GM12878 (cell line): ENCODE measurements around the gene PAXX. TPM values are rescaled to one million over a fixed set of nuclear protein-coding genes. Genes with fewer than 3 reads are reported as not detected.

ENCODE experiments used
- BCL11A ChIP-seq: IDR thresholded peaks from 2 replicates; pipeline ENCODE4 v1.6.1; 2011; ENCODE audit warnings: low read depth, low read length
- CBFB ChIP-seq: IDR thresholded peaks from 2 replicates; pipeline ENCODE4 v1.6.1; 2016; ENCODE audit warnings: antibody characterized with exemption, low read depth
- CBX5 ChIP-seq: sonication (generic); IDR thresholded peaks from 2 replicates; pipeline ENCODE4 v1.6.1; 2016; ENCODE audit warnings: low read depth, moderate library complexity, mild to moderate bottlenecking, inconsistent platforms
- CHD1 ChIP-seq: IDR thresholded peaks from 2 replicates; pipeline ENCODE4 v1.6.1; 2012; ENCODE audit warnings: low read depth, low read length, improper control_type of control experiment
- CHD2 ChIP-seq: IDR thresholded peaks from 2 replicates; pipeline ENCODE4 v1.6.1; 2011; ENCODE audit warnings: low read depth, low read length, improper control_type of control experiment, borderline replicate concordance
- FOXK2 ChIP-seq: fragments of 450-650 bp; IDR thresholded peaks from 2 replicates; pipeline ENCODE4 v1.6.1; 2017; ENCODE audit warnings: mild to moderate bottlenecking, moderate library complexity
- KLF5 ChIP-seq: fragments of 450-650 bp; IDR thresholded peaks from 2 replicates; pipeline ENCODE4 v1.6.1; 2014; ENCODE audit warnings: mild to moderate bottlenecking; ENCODE audit not compliant: partially characterized antibody
- PAX8 ChIP-seq: fragments of 450-650 bp; IDR thresholded peaks from 2 replicates; pipeline ENCODE4 v1.6.1; 2017; ENCODE audit warnings: mild to moderate bottlenecking, moderate library complexity
- POLR2AphosphoS2 ChIP-seq: IDR thresholded peaks from 2 replicates; pipeline ENCODE4 v1.6.1; 2011; ENCODE audit warnings: low read depth, mild to moderate bottlenecking, low read length, improper control_type of control experiment, moderate library complexity
- RELA ChIP-seq: fragments of 450-650 bp; IDR thresholded peaks from 2 replicates; pipeline ENCODE4 v1.8.0; 2014; ENCODE audit warnings: borderline replicate concordance; ENCODE audit not compliant: partially characterized antibody
- SMARCA5 ChIP-seq: fragments of 450-650 bp; IDR thresholded peaks from 2 replicates; pipeline ENCODE4 v1.6.1; 2017; ENCODE audit warnings: mild to moderate bottlenecking
- SREBF2 ChIP-seq: IDR thresholded peaks from 2 replicates; pipeline ENCODE4 v1.6.1; 2012; ENCODE audit warnings: mild to moderate bottlenecking, low read length
- SUPT20H ChIP-seq: IDR thresholded peaks from 2 replicates; pipeline ENCODE4 v1.6.1; 2011; ENCODE audit warnings: low read depth, mild to moderate bottlenecking, low read length, moderate library complexity, borderline replicate concordance; ENCODE audit not compliant: control insufficient read depth
- ZNF207 ChIP-seq: fragments of 450-650 bp; IDR thresholded peaks from 2 replicates; pipeline ENCODE4 v1.6.1; 2014; ENCODE audit warnings: antibody characterized with exemption, mild to moderate bottlenecking, borderline replicate concordance
- ZSCAN29 ChIP-seq: fragments of 450-650 bp; IDR thresholded peaks from 2 replicates; pipeline ENCODE4 v1.6.1; 2017; ENCODE audit warnings: mild to moderate bottlenecking, moderate library complexity
- ZZZ3 ChIP-seq: IDR thresholded peaks from 2 replicates; pipeline ENCODE4 v1.6.1; 2011; ENCODE audit warnings: low read depth; ENCODE audit not compliant: control insufficient read depth, insufficient read length
- polyA plus RNA-seq, 11 experiments: library from polyadenylated mRNA; depleted of rRNA in 4 of 11; unstranded in 6 of 11; stranded (reverse) in 5 of 11; fragments of >200 nt; fragmentation: Nextera tagmentation in 4 of 11; fragmentation: Illumina TruSeq in 1 of 11; extraction: Ambion mirVana in 4 of 11; extraction: Trizol in 1 of 11; gene quantifications; 1 replicate in 1 of 11; 2 replicates in 10 of 11; pipeline versions ENCODE4 v1.2.1 to v1.2.3, GENCODE V29; 2011 to 2016; ENCODE audit warnings: inconsistent platforms in 2 of 11, missing spikeins in 2 of 11, low read depth in 1 of 11
- total RNA-seq, 4 experiments: library from RNA; depleted of rRNA in 3 of 4; stranded (reverse); fragments of >200 nt in 3 of 4; fragmentation: Illumina TruSeq in 1 of 4; extraction: Trizol in 1 of 4; gene quantifications; 2 replicates each; pipeline versions ENCODE4 v1.2.1 to v1.2.3, GENCODE V29; 2013 to 2021
- TF ChIP-seq, protein P1 (sequence below): fragments of 450-650 bp; conservative IDR thresholded peaks from 2 replicates; pipeline ENCODE4 v1.6.1; 2017; ENCODE audit warnings: mild to moderate bottlenecking, moderate library complexity
- TF ChIP-seq, protein P2 (sequence below): fragments of 450-650 bp; IDR thresholded peaks from 2 replicates; pipeline ENCODE4 v1.6.1; 2016; ENCODE audit warnings: mild to moderate bottlenecking
- TF ChIP-seq, protein P3 (sequence below): IDR thresholded peaks from 2 replicates; pipeline ENCODE4 v1.6.1; 2011; ENCODE audit warnings: borderline replicate concordance, low read depth, mild to moderate bottlenecking, moderate library complexity, mixed read lengths, low read length; ENCODE audit not compliant: insufficient read depth; ENCODE audit errors: extremely low read length
- TF ChIP-seq, protein P4 (sequence below): fragments of 450-650 bp; IDR thresholded peaks from 2 replicates; pipeline ENCODE4 v1.6.1; 2017; ENCODE audit warnings: mild to moderate bottlenecking, moderate library complexity

Gene PAXX
- total and polyA plus RNA-seq, 10 of the 15 experiments (the other 5 are each of a cell fraction or from before 2014, with no cell fraction given): 0.18 to 60.6 (median 29.5) TPM

DNA sequence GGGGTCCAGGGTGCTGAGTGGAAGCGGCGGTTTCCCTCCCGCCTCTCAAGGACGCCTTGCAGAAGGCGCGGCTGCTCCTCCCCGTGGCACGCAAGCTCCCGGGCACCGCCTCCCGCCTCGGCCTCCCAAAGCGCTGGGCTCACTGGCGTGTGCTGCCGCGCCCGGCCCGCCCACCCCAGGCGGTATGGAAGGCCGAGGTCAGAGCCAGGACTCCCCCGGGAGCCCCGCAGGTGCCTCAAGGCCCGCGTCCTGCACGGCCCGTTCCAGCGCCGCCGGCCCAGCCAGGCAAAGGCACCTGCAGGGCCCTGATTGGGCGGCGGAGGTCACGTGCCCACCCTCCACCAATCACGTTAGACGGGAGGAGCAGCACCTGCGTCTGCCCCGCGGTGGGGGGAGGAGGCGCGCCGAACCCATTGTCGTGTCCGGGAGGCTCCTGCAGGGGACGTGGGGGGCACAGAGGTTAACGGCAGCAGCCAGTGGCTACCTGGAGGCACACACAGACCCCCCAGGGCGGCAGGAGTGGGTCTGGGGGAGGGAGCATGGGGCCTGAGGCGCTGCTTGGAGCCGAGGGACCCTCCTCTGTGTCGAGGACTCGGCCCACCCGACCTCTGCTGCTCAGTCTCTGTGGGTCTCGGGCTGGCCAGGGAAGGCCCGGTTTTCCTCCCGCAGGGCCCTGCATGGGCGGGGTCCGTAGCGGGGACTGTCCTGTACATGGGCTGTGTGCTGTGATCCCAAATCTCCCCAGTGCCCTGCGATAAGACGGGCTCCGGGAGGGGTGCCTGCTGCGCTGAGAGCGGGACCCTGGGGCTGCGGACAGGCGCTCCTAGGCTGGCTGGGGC is 42.2 kb upstream of the PAXX start (continued):
- TF ChIP-seq PAX8 (no peak), ZZZ3 (no peak), KLF5 (peak; percentile 50), CBX5 (no peak), POLR2AphosphoS2 (0 out of 2 replicates have a peak, but pooled peaks have one; percentile 55), ZNF207 (no peak), SREBF2 (no peak), BCL11A (no peak), RELA (peak; percentile 38), SUPT20H (no peak), CBFB (no peak), ZSCAN29 (no peak), SMARCA5 (0 out of 2 replicates have a peak, but pooled peaks have one; percentile 32), FOXK2 (no peak), CHD1 (no peak), CHD2 (peak; percentile 89)
- TF ChIP-seq, protein P1, sequence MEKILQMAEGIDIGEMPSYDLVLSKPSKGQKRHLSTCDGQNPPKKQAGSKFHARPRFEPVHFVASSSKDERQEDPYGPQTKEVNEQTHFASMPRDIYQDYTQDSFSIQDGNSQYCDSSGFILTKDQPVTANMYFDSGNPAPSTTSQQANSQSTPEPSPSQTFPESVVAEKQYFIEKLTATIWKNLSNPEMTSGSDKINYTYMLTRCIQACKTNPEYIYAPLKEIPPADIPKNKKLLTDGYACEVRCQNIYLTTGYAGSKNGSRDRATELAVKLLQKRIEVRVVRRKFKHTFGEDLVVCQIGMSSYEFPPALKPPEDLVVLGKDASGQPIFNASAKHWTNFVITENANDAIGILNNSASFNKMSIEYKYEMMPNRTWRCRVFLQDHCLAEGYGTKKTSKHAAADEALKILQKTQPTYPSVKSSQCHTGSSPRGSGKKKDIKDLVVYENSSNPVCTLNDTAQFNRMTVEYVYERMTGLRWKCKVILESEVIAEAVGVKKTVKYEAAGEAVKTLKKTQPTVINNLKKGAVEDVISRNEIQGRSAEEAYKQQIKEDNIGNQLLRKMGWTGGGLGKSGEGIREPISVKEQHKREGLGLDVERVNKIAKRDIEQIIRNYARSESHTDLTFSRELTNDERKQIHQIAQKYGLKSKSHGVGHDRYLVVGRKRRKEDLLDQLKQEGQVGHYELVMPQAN: peak; percentile 49; the same call in 1 of the 2 replicates
- TF ChIP-seq, protein P2, sequence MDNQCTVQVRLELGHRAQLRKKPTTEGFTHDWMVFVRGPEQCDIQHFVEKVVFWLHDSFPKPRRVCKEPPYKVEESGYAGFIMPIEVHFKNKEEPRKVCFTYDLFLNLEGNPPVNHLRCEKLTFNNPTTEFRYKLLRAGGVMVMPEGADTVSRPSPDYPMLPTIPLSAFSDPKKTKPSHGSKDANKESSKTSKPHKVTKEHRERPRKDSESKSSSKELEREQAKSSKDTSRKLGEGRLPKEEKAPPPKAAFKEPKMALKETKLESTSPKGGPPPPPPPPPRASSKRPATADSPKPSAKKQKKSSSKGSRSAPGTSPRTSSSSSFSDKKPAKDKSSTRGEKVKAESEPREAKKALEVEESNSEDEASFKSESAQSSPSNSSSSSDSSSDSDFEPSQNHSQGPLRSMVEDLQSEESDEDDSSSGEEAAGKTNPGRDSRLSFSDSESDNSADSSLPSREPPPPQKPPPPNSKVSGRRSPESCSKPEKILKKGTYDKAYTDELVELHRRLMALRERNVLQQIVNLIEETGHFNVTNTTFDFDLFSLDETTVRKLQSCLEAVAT: peak; percentile 50
- TF ChIP-seq, protein P3, sequence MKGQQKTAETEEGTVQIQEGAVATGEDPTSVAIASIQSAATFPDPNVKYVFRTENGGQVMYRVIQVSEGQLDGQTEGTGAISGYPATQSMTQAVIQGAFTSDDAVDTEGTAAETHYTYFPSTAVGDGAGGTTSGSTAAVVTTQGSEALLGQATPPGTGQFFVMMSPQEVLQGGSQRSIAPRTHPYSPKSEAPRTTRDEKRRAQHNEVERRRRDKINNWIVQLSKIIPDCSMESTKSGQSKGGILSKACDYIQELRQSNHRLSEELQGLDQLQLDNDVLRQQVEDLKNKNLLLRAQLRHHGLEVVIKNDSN: no peak
- TF ChIP-seq, protein P4, sequence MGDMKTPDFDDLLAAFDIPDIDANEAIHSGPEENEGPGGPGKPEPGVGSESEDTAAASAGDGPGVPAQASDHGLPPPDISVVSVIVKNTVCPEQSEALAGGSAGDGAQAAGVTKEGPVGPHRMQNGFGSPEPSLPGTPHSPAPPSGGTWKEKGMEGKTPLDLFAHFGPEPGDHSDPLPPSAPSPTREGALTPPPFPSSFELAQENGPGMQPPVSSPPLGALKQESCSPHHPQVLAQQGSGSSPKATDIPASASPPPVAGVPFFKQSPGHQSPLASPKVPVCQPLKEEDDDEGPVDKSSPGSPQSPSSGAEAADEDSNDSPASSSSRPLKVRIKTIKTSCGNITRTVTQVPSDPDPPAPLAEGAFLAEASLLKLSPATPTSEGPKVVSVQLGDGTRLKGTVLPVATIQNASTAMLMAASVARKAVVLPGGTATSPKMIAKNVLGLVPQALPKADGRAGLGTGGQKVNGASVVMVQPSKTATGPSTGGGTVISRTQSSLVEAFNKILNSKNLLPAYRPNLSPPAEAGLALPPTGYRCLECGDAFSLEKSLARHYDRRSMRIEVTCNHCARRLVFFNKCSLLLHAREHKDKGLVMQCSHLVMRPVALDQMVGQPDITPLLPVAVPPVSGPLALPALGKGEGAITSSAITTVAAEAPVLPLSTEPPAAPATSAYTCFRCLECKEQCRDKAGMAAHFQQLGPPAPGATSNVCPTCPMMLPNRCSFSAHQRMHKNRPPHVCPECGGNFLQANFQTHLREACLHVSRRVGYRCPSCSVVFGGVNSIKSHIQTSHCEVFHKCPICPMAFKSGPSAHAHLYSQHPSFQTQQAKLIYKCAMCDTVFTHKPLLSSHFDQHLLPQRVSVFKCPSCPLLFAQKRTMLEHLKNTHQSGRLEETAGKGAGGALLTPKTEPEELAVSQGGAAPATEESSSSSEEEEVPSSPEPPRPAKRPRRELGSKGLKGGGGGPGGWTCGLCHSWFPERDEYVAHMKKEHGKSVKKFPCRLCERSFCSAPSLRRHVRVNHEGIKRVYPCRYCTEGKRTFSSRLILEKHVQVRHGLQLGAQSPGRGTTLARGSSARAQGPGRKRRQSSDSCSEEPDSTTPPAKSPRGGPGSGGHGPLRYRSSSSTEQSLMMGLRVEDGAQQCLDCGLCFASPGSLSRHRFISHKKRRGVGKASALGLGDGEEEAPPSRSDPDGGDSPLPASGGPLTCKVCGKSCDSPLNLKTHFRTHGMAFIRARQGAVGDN: peak; percentile 55
